Kidney epithelial cell (primary cell): ENCODE data around the gene ADNP. TPM values are rescaled to one million over a fixed set of nuclear protein-coding genes. Genes with fewer than 3 reads are reported as not detected.

ENCODE experiments used
- DNase-seq: peaks from one replicate; pipeline ENCODE4 v3.0.0-alpha.2; 2010; ENCODE audit warnings: low read depth
- H3K27me3 ChIP-seq: 2 replicates; pipeline ENCODE4 v1.6.0; 2011; ENCODE audit warnings: low read length; ENCODE audit not compliant: control insufficient read depth, insufficient read depth
- H3K36me3 ChIP-seq: 2 replicates; pipeline ENCODE4 v1.5.1; 2011; ENCODE audit warnings: low read length; ENCODE audit not compliant: control insufficient read depth, insufficient read depth
- H3K4me3 ChIP-seq: 2 replicates; pipeline ENCODE4 v1.5.1; 2011; ENCODE audit warnings: low read depth, mild to moderate bottlenecking, control low read depth, low read length
- total RNA-seq: library from RNA; depleted of rRNA; stranded (reverse); fragments of >200 nt; gene quantifications from 2 replicates; pipeline ENCODE4 v1.2.3, GENCODE V29; 2015
- TF ChIP-seq, protein P1 (sequence below): IDR thresholded peaks from 2 replicates; pipeline ENCODE4 v1.5.1; 2011; ENCODE audit warnings: mild to moderate bottlenecking, moderate library complexity, low read length, control low read depth, inconsistent platforms; ENCODE audit not compliant: insufficient read depth, poor library complexity, severe bottlenecking

The ADNP gene
- total RNA-seq, 1 donor from 2014 or later = 59.7 TPM

GRCh38 chr20:50865591-50865990, 65.6 kb downstream of the ADNP start:
- no peak for DNase-seq
- Histone ChIP-seq H3K4me3 (no peak overlapping the region), H3K27me3 (no peaks in the 10 kb centered on the region), H3K36me3 (no peaks in the 10 kb centered on the region)
- TF ChIP-seq, protein P1, sequence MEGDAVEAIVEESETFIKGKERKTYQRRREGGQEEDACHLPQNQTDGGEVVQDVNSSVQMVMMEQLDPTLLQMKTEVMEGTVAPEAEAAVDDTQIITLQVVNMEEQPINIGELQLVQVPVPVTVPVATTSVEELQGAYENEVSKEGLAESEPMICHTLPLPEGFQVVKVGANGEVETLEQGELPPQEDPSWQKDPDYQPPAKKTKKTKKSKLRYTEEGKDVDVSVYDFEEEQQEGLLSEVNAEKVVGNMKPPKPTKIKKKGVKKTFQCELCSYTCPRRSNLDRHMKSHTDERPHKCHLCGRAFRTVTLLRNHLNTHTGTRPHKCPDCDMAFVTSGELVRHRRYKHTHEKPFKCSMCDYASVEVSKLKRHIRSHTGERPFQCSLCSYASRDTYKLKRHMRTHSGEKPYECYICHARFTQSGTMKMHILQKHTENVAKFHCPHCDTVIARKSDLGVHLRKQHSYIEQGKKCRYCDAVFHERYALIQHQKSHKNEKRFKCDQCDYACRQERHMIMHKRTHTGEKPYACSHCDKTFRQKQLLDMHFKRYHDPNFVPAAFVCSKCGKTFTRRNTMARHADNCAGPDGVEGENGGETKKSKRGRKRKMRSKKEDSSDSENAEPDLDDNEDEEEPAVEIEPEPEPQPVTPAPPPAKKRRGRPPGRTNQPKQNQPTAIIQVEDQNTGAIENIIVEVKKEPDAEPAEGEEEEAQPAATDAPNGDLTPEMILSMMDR = no peak

DNA sequence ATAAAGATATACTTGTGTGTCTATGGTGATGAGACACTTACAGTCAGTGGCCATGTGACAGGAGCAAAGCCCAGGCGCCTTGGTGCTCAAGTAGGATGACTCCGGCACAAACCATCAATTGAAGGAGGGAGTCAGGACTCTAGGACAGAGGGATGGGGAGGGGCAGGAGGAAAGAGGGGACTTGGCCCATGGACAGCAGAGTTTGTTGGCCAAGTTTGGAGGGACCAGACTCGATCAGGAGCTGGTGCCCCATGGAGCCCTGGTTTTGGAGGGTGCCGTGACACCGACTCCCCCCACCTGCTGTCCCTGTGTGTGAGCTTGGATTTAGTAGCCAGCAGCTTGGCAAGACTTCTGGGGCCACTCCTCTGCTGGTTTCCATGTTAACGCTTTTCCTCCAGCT, 66.1 kb downstream of the ADNP start:
- TF ChIP-seq, protein P1 = no peak
- Histone ChIP-seq H3K4me3 (no peak overlapping the region), H3K36me3 (no peaks in the 10 kb centered on the region), H3K27me3 (no peaks in the 10 kb centered on the region)
- DNase-seq = no peak

GRCh38 chr20:50862546-50862945, 68.7 kb downstream of the ADNP start:
- Histone ChIP-seq H3K4me3 (no peak overlapping the region), H3K36me3 (no peaks in the 10 kb centered on the region), H3K27me3 (no peaks in the 10 kb centered on the region)
- DNase-seq = no peak
- TF ChIP-seq, protein P1 = no peak

DNA sequence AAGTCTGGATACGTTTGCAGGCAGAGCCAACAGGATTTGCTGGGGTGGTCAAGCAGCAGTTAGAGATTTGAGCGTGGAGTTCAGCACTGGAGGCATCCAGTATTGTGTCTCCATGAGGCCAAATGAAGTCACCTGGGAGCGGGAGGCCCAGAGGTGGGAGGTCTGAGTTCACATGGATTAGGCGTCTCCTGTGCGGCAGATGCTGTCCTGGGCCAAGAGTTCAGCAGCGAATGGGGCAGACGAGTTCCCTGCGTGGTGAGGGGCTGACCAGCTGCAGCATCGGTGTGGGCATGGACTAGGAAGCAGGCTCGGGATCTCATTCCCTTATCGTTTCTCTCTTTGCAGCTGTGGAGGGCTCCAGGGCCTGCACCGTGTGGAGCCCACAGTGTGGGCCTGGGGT, 70.2 kb downstream of the ADNP start:
- DNase-seq = no peak
- TF ChIP-seq, protein P1 = no peak
- H3K4me3 ChIP-seq = no peak overlapping the region
- no peaks in the 10 kb centered on the region for H3K27me3 ChIP-seq
- no peaks in the 10 kb centered on the region for H3K36me3 ChIP-seq

GRCh38 chr20:50859161-50859560, 72.1 kb downstream of the ADNP start:
- H3K27me3 ChIP-seq = no peaks in the 10 kb centered on the region
- H3K4me3 ChIP-seq = no peak overlapping the region
- H3K36me3 ChIP-seq = no peaks in the 10 kb centered on the region
- TF ChIP-seq, protein P1 = no peak
- DNase-seq = no peak

- no peak for DNase-seq
- H3K4me3 ChIP-seq = no peak overlapping the region
- TF ChIP-seq, protein P1 = no peak
- H3K27me3 ChIP-seq = no peaks in the 10 kb centered on the region
- H3K36me3 ChIP-seq = no peaks in the 10 kb centered on the region
These were observed 72.7 kb downstream of the ADNP start for GRCh38 chr20:50858525-50858924.
